GM19438 (cell line): ENCODE measurements around the gene USP46.

Experiments used
- ATAC-seq: cut with Tn5 transposase; IDR thresholded peaks from one replicate; pipeline ENCODE4 v1.9.1; 2021; ENCODE audit warnings: low read depth; ENCODE audit not compliant: unreplicated experiment

USP46 gene

GRCh38 chr4:52657618-52658501, 1.2 kb downstream of the USP46 start:
- no peak for ATAC-seq

DNA sequence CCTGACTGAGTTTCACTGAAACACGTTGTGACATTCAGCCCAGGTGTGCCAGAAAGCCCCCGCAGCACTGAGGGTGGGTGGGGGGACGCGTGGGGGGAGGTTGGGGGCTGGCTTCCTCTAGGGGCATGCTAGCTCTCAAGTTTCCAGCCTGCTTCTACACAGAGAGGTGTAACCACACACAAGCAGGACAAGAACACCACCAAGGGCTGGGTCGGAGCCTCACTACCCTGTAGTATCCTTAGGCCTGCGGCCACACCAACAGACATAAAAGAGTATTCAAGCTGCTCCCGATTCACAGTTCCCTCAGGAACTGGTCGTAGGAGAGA, 1.8 kb downstream of the USP46 start:
- no peak for ATAC-seq

DNA sequence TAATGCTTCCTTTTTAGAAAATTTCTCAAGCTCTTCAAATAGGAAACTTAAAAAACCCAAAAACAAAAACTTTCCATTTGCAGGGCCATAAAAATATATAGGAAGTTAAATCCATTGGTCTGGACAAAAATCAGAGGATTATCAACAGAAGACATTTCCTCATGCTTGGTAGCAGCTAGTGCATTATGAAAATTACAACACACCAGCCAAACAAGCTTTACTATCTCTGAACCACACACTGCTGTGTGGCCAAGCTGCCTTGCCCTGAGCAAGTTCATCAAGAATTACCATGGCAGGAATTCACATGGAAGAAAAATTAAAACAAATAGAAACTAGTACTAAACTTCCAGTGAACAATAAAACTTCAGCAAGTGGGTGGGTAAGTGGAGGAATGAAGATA, 3.6 kb downstream of the USP46 start:
- no peak for ATAC-seq

GRCh38 chr4:52651996-52652672, 7.0 kb downstream of the USP46 start:
- ATAC-seq = no peak

- ATAC-seq = no peak
Observed at GRCh38 chr4:52648836-52649235, 10.3 kb downstream of the USP46 start.

GRCh38 chr4:52646741-52647140, 12.4 kb downstream of the USP46 start:
- ATAC-seq = no peak

DNA sequence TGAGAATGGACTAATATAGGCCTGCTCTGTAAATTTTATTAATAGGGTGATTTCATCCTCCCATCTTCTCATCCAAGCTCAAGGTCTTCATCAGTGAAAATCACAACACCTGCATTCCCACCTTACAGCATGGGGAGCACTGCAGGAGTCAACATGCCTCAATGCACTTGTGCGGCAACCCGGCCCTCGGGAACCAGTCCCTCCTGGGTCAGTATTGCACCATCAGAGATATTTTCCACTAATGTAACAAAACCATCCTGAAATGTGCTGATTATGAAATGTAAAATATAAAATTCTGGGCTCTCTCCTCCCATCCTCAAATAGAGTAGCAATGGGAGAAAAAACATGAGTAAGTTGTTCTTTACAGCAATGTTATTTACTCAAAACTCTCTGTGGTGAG, 13.0 kb downstream of the USP46 start:
- no peak for ATAC-seq

DNA sequence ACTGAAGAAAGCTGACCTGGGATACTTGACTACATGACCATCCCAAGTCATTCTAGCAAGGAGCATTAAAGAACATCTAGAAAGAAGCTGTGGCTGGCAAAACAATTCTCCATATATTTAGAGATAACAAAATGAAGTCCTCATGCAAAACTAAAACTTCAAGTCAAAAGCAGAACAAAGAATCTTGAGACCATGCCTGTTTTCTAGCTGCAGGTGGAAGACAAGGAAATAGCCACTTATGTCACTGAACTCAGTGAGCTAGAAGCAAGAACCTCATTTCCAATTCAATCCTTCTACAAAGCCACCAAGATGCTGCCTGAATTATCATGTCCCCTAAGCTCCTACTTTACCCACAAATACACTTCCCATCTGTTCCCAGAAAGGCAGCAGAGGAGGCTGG, 13.8 kb downstream of the USP46 start:
- ATAC-seq = no peak

DNA sequence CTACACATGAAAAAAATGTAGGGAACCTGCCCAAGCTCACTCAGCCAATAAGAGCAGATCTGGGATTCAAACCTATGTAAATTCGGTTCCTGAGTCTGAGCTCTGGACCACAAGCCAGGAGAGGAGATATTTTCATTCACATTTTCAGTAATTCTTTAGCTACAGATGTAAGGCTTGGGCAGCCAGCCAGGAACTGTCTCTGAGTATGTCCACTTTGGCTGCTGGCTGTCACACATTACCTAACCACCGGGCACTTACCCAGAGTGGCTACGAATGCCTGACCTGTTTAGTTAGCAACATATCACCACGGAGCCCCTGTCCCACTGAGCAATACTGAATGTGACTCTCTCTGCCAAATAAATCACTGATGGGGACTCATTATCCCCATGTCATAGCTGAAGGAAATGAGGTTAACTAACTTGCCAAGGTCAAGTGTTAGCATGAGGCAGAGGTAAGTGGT, 15.3 kb downstream of the USP46 start:
- ATAC-seq = no peak

DNA sequence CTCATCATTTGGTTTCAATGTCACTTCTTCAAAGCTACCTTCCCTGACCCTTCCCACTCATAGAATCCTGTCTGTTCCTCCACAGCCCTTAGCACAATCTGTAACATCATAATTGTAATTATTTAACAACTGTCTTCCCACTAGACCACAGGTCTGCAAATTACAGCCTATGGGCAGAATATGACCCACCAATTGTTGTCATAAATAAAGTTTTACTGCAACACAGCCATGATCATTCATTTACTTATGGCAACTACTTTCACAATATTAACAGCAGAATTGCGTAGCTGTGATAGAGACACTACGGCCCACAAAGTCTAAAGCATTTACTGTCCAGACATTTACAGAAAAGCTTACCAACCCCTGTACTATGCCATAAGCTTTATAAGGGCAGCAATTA, 15.9 kb downstream of the USP46 start:
- ATAC-seq = no peak

- peak; percentile 72 for ATAC-seq
Observed at GRCh38 chr4:52641854-52642563, 17.1 kb downstream of the USP46 start.

DNA sequence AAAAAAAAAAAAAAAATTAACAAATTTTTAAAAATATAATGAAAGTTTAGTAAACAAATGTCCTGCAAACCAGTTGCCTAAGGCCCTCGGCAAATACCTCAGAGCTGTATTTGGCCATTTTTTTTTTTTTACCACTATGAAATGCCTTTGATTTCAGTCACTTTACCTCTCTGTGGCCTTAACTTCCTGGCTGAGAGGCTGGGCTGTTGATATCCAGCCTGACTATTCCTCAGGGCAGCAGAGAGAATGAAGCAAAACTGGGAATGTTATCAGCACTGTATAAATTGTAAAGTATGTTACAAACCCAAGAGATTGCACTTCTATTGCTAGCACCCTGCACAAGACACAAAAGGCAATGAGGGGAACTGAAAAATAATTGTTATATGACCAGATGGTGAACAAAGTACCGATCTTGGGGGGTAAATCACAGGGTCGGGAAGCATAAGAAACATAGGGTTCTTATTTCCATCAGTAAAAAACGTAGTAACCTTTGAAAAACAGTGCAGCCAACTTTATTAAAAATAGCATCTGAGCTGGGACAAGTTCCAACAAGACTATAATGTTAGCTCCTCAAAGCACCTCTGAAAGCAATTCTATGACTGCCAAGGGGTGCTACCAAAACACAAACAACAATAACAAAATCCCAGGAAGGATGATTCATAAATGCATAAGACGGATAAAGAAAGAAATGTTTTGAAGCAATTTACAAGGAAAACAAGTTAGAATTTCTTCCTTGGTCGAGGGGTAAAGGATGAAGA, 18.1 kb downstream of the USP46 start:
- no peak for ATAC-seq

DNA sequence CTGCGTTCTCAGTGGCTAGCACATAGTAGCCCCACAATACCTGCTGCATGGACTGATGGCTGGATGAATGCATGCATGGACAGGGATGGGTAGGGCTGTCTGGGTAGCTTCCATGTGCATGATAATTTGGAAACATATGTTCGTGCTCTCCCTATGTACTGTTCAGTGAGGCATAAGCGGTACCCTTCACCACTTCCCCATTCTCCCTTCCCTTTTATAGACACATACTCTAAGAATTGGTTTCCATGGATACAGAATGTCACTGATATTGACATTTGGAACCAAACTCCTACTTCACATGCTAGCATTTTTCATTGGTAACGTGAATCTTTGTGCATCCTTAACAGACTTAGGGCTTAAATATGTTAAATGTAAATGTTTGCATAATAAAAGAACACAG, 20.4 kb downstream of the USP46 start:
- ATAC-seq = no peak

DNA sequence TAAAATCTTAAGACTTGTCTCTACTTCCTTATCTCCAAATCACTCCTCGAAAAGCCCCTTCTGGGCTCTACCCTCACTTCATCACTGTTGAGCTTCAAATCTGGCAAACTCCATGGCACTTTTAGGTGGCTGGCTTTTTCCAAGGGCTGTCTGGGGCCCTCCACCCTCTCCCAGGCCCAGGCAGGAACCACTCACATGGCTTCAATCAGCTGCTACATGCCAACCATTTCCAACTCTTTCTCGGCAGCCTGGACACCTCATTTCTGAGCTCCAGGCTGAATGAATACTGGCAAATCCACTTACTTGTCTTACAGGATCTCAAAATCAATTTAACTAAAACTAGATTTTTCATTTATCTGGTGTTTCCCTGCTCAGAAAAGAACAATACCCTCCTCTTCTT, 22.0 kb downstream of the USP46 start:
- no peak for ATAC-seq

DNA sequence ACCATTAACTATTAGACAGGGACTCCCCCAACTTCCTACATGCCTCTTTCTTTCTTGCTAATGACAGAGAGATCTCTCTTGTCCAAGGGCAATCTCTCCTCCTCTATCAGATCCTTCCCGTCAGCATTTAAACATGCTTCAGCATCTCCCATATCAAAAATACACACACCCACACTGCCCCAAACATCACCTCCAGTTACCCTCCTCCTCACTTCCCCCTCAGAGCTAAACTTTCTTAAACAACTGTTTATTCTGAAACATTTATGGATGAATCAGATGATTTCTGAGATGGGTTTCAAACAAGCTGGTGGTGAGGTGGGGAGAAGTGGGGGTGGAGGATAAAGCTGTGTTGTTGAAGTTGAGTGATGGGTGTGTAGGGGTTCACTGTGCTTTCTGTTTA, 23.5 kb downstream of the USP46 start:
- ATAC-seq = no peak

GRCh38 chr4:52635130-52635529, 24.0 kb downstream of the USP46 start:
- ATAC-seq = no peak

DNA sequence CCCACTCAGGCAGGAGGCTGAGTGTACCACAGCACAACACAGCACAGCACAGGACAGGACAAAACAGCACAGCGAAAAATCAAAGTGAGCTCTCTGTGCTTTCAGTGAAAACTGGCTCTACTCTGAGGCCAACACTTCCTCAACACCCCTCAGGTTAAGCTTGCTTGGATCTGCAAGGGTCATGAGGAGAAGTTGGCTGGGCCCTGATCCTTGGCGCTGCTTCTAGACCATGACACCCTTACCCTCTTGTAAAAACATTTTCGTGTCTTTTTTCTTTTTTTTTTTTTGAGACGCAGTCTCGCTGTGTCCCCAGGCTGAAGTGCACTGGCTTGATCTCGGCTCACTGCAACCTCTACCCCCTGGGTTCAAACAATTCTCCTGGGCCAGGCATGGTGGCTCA, 25.3 kb downstream of the USP46 start:
- ATAC-seq = no peak

DNA sequence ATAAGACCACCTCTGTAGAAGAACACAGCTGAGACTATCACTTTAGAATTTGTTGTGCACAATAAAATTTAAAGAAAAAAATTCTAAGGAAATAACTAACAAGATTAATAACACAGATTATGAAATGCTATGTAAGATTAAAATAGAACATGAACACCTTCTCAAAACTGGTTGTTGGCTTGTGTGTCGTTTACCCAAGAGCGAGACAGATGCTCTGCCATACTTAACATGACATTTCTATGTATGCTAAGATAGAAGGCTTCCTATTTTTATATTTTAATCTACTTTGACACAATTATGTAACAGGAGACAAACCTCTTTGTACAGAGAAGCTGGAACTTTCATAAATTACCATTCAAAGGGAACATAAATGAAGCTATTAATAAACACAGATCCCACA, 30.1 kb downstream of the USP46 start:
- ATAC-seq = no peak

DNA sequence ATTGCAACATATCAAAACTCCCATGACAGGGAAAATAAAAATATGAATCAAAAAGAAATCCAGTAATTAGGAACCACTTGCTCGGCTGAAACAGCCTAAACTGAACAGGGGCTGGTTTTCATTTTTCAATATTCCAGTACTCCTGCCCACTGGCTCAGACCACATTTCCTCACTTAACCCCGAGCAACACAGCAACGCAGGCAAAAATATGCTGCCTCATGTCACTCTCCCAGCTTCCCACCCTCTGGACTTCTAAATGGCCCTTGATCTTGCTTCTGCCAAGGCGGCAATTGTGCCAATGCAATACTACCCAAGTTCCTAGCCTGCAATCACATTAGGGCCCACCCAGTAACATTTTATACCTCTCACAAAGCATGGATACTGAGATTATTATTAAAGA, 30.6 kb downstream of the USP46 start:
- ATAC-seq = no peak

DNA sequence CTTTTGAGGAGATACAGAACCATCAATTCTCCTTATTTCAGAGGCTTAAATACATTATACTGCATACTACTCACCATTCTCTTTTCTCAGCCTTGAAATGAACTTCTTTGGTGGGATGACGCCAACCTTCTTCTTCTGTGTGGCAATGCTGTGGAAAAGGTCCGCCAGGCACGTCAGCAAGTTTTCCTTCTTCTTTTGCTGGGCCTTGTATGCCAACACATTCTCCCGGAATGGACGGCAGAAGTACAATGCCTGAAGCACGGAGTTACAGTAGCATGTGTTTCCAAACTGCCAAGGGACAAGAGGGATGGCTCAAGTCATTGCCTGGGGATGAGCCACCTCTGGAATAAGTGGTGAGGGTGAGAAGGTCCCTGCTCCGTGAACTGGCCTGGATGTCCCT, 31.2 kb downstream of the USP46 start:
- no peak for ATAC-seq

- ATAC-seq = no peak
Observed at GRCh38 chr4:52625216-52625615, 33.9 kb downstream of the USP46 start.
